ENCODE results near the gene COL18A1. TPM values are rescaled to one million over a fixed set of nuclear protein-coding genes. Genes with fewer than 3 reads are reported as not detected.

Gene COL18A1
- total and polyA plus RNA-seq, 7 donors = 4.4 to 197 (median 39.7) TPM

- Histone ChIP-seq H3K4me1 (peaks cover 0 to 25% (median 19%) of the 10 kb centered on the region in 4 donors), H3K9me3 (no peaks in the 10 kb centered on the region), H3K27ac (no peak overlapping the region), H3K4me3 (no peak overlapping the region), H3K27me3 (no peaks in the 10 kb centered on the region), H3K36me3 (no peaks in the 10 kb centered on the region)
- TF ChIP-seq POLR2AphosphoS5 (IDR thresholded peaks at IDR 0.05) (no peak), POLR2A (IDR thresholded peaks at IDR 0.05) (no peak), EP300 (IDR thresholded peaks at IDR 0.05) (no peak), CTCF (IDR thresholded peaks at IDR 0.05) (no peak)
- WGBS, 2 donors = 91 to 93% methylated on average over 22 of the region's 22 CpGs
- DNase-seq = no peak
- intact Hi-C loops (cut with DNase I) = loop anchor here (10.0 kb wide), 1 partner anchor 251 kb away; no protein-coding TSS in a partner anchor
These were observed 140.9 kb downstream of the COL18A1 start for GRCh38 chr21:45545691-45546531.

- 83 to 85% methylated on average over 16 of the region's 16 CpGs for WGBS, 2 donors
- Histone ChIP-seq H3K9me3 (no peaks in the 10 kb centered on the region), H3K4me1 (peaks cover 0 to 16% (median 11%) of the 10 kb centered on the region in 4 donors), H3K4me3 (no peak overlapping the region), H3K27ac (no peak overlapping the region), H3K36me3 (no peaks in the 10 kb centered on the region), H3K27me3 (no peaks in the 10 kb centered on the region)
- TF ChIP-seq CTCF (IDR thresholded peaks at IDR 0.05) (no peak), POLR2A (IDR thresholded peaks at IDR 0.05) (no peak), POLR2AphosphoS5 (IDR thresholded peaks at IDR 0.05) (no peak), EP300 (IDR thresholded peaks at IDR 0.05) (no peak)
- intact Hi-C loops (cut with DNase I) = loop anchor here (10.0 kb wide), 1 partner anchor 252 kb away; no protein-coding TSS in a partner anchor
- DNase-seq = no peak
These were observed 141.9 kb downstream of the COL18A1 start for GRCh38 chr21:45546636-45547544.

GRCh38 chr21:45547545-45547900 lies 142.6 kb downstream of the COL18A1 start:
- Histone ChIP-seq H3K27ac (no peak overlapping the region), H3K9me3 (no peaks in the 10 kb centered on the region), H3K27me3 (no peaks in the 10 kb centered on the region), H3K4me1 (peaks cover 0 to 11% (median 8%) of the 10 kb centered on the region in 4 donors), H3K4me3 (no peak overlapping the region), H3K36me3 (no peaks in the 10 kb centered on the region)
- DNase-seq = no peak
- intact Hi-C loops (cut with DNase I) = loop anchor here (10.0 kb wide), 1 partner anchor 253 kb away; no protein-coding TSS in a partner anchor
- 76 to 90% methylated on average over 3 of the region's 3 CpGs for WGBS, 2 donors
- no peak for TF ChIP-seq POLR2A (IDR thresholded peaks at IDR 0.05)
- no peak for TF ChIP-seq CTCF (IDR thresholded peaks at IDR 0.05)
- TF ChIP-seq POLR2AphosphoS5 (IDR thresholded peaks at IDR 0.05) = no peak
- TF ChIP-seq EP300 (IDR thresholded peaks at IDR 0.05) = no peak

GRCh38 chr21:45548711-45549491 lies 143.9 kb downstream of the COL18A1 start:
- no peak for TF ChIP-seq POLR2A (IDR thresholded peaks at IDR 0.05)
- Histone ChIP-seq H3K36me3 (no peaks in the 10 kb centered on the region), H3K27ac (no peak overlapping the region), H3K4me3 (no peak overlapping the region), H3K27me3 (no peaks in the 10 kb centered on the region), H3K4me1 (no peaks in the 10 kb centered on the region), H3K9me3 (no peaks in the 10 kb centered on the region)
- 41 to 74% methylated on average over 9 of the region's 9 CpGs for WGBS, 2 donors
- intact Hi-C loops (cut with DNase I) = loop anchor here (10.0 kb wide), 1 partner anchor 254 kb away; no protein-coding TSS in a partner anchor
- no peak for DNase-seq

All from sigmoid colon (tissue), 7 donors.